Kidney (tissue), 14 donors: ENCODE measurements around the gene DNAJC18. TPM values are rescaled to one million over a fixed set of nuclear protein-coding genes. Genes with fewer than 3 reads are reported as not detected.
A peak's percentile ranks its signal among the peaks of the same experiment; 100 is the strongest.

Experiments
- DNase-seq, 5 donors: peaks; one replicate each; pipeline ENCODE4 v3.0.0-alpha.2; 2013 to 2020
- FAIRE-seq: peaks from 2 replicates; lab custom pipeline; 2012; peaks lifted over from hg19 to GRCh38; lab: Jason Lieb, UNC
- H3K27ac ChIP-seq, 2 donors: one replicate each; pipeline ENCODE4 v1.7.0; 2013; ENCODE audit warnings: low read depth in 2 of 2, low read length in 2 of 2, inconsistent platforms in 1 of 2
- H3K27me3 ChIP-seq: one replicate; pipeline ENCODE4 v1.7.1; 2013; ENCODE audit warnings: low read length, inconsistent platforms; ENCODE audit not compliant: control insufficient read depth, insufficient read depth
- H3K36me3 ChIP-seq, 3 donors: one replicate each; pipeline versions ENCODE4 v1.7.0 to v1.7.1; 2013; ENCODE audit warnings: low read length in 3 of 3, control low read depth in 1 of 3, inconsistent platforms in 1 of 3; ENCODE audit not compliant: insufficient read depth in 3 of 3, control insufficient read depth in 2 of 3
- H3K4me1 ChIP-seq, 3 donors: one replicate each; pipeline versions ENCODE4 v1.7.0 to v1.7.1; 2013; ENCODE audit warnings: low read length in 3 of 3, inconsistent platforms in 1 of 3, low read depth in 1 of 3; ENCODE audit not compliant: control insufficient read depth in 2 of 3, insufficient read depth in 2 of 3
- H3K4me3 ChIP-seq, 3 donors: one replicate each; pipeline versions ENCODE4 v1.7.0 to v1.8.1; 2013; ENCODE audit warnings: low read length in 3 of 3, control low read depth in 1 of 3, inconsistent platforms in 1 of 3
- H3K9ac ChIP-seq, 3 donors: one replicate each; pipeline versions ENCODE4 v1.7.0 to v1.7.1; 2013; ENCODE audit warnings: low read length in 3 of 3, control low read depth in 1 of 3, inconsistent platforms in 1 of 3
- H3K9me3 ChIP-seq, 3 donors: one replicate each; pipeline versions ENCODE4 v1.7.0 to v1.7.1; 2013; ENCODE audit warnings: low read length in 3 of 3, control low read depth in 1 of 3, inconsistent platforms in 1 of 3; ENCODE audit not compliant: control insufficient read depth in 2 of 3, insufficient read depth in 1 of 3
- CTCF ChIP-seq: IDR thresholded peaks from 3 replicates; pipeline ENCODE4 v1.5.1; 2012; ENCODE audit warnings: mild to moderate bottlenecking, moderate library complexity, borderline replicate concordance; ENCODE audit not compliant: insufficient read depth; ENCODE audit errors: extremely low read depth
- intact Hi-C: fragments of 100-400 bp; cut with DNase I; formaldehyde crosslinking; loops from one replicate; pipeline ENCODE4 v1.11.1; 2022
- polyA plus RNA-seq: library from polyadenylated mRNA; stranded (reverse); fragments of 350-450 nt; fragmentation: Illumina TruSeq; extraction: RNeasy Lipid Tissue Mini Kit (QIAGEN cat#74804); gene quantifications from one replicate; pipeline ENCODE4 v1.2.3, GENCODE V29; 2014; ENCODE audit warnings: low read depth, low replicate concordance; ENCODE audit not compliant: insufficient read depth
- total RNA-seq: library from RNA; stranded (reverse); fragmentation: NEBNext Ultra II Directional; extraction: Animal tissue kit (Norgen Biotek cat#: 25700); gene quantifications from one replicate; pipeline ENCODE4 v1.2.1, GENCODE V29; 2021
- donor health status: control.
- donor health status: control.
- donor health status: control.
- donor health status: control.
- donor health status: control.
- donor health status: DM: yes; HTN: yes; CAD: no.
- donor health status: Normal renal cell carcinoma (clear cell type).

The DNAJC18 gene
- total and polyA plus RNA-seq, 2 donors from 2014 or later, result 3.9 to 13.7 TPM

GRCh38 chr5:139416651-139417050 lies 22.7 kb downstream of the DNAJC18 start:
- Histone ChIP-seq H3K4me1 (peaks cover 0 to 43% (median 26%) of the 10 kb centered on the region in 3 donors), H3K27me3 (no peaks in the 10 kb centered on the region), H3K27ac (peak overlapping the region; percentile 59 to 74), H3K9ac (peak overlapping the region in 1 of 3 donors; percentile 51), H3K36me3 (peaks cover 0 to 7% (median 4%) of the 10 kb centered on the region in 3 donors), H3K9me3 (no peaks in the 10 kb centered on the region), H3K4me3 (no peak overlapping the region)
- DNase-seq, result no peak
- TF ChIP-seq CTCF, result no peak
- no peak for FAIRE-seq
- intact Hi-C loops, result no loop called here

GRCh38 chr5:139415869-139416268 lies 23.5 kb downstream of the DNAJC18 start:
- H3K27me3 ChIP-seq, result no peaks in the 10 kb centered on the region
- intact Hi-C loops, result no loop called here

GRCh38 chr5:139415221-139415861 lies 24.0 kb downstream of the DNAJC18 start:
- Histone ChIP-seq H3K27me3 (no peaks in the 10 kb centered on the region), H3K27ac (peak overlapping the region; percentile 57 to 81), H3K4me3 (no peak overlapping the region), H3K9me3 (no peaks in the 10 kb centered on the region), H3K4me1 (peaks cover 0 to 43% (median 26%) of the 10 kb centered on the region in 3 donors), H3K36me3 (peaks cover 0 to 7% (median 4%) of the 10 kb centered on the region in 3 donors), H3K9ac (peak overlapping the region in 1 of 3 donors; percentile 21)
- TF ChIP-seq CTCF, result no peak
- no peak for FAIRE-seq
- intact Hi-C loops, result no loop called here
- DNase-seq, result no peak

More at GRCh38 chr5:139415869-139416268, 23.5 kb downstream of the DNAJC18 start:
- FAIRE-seq, result no peak
- H3K4me3 ChIP-seq, result no peak overlapping the region
- no peak for DNase-seq
- H3K36me3 ChIP-seq, result peaks cover 0 to 7% (median 4%) of the 10 kb centered on the region in 3 donors
- no peaks in the 10 kb centered on the region for H3K9me3 ChIP-seq
- no peak for TF ChIP-seq CTCF
- peak overlapping the region in 1 of 3 donors; percentile 21 for H3K9ac ChIP-seq
- peaks cover 0 to 43% (median 26%) of the 10 kb centered on the region in 3 donors for H3K4me1 ChIP-seq
- H3K27ac ChIP-seq, result peak overlapping the region; percentile 56 to 81
